ENCODE measurements around the gene THOP1.
A peak's percentile ranks its signal among the peaks of the same experiment; 100 is the strongest.

The THOP1 gene

DNA sequence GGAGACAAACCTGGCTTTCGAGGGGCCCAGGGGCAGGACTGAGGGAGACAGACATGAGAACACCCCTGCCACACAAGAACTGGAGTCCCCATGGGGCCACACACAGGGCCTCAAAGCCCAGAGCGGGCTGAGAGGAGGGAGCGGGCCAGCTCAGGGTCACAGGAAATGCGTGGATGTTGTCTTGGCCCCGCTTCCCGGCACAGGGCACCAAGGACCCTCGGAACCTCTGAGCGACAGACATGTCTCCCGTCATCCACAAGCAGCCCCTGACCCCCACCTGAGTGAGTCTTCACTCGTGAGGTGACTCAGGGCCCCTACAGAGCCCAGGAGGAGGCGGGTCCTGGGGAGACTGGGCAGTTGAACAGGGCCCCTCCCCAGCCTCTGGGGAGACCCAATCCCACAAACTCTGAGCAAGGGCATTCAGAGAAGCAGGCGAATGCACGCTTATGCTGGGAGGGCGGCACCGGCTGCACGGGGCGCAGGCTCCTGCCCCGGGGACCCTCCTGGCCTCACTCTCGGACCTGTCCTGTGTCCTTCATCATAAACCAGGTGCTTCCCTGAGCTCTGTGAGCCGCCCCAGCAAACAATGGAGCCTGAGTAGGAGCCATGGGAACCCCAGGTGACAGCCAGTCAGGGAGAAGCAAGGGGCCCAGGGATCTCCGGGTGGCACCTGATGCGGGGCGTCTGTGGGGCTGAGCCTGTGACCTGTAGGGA, 22.4 kb upstream of the THOP1 start:
- no peak for DNase-seq

- DNase-seq, result no peak
Observed at GRCh38 chr19:2763687-2764086, 21.6 kb upstream of the THOP1 start.

DNA sequence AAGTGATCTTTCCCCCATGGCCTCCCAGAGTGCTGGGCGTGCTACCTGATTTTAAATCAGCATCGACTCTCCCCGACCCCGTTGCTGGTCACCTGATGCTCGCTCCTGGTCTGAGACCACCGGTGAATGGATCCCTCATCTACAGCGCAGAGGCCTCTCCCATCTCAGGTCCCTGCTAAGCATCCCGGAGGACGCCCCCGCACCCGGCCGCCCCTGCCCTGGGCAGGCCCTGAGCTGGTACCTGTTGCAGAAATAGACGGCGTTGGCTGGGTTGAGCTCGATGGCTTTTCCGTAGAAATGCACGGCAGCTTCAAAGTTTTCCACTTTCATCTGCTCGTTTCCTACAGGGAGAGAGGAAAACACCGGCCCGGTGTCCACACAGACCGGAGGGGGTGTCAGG, 20.4 kb upstream of the THOP1 start:
- no peak for DNase-seq

DNA sequence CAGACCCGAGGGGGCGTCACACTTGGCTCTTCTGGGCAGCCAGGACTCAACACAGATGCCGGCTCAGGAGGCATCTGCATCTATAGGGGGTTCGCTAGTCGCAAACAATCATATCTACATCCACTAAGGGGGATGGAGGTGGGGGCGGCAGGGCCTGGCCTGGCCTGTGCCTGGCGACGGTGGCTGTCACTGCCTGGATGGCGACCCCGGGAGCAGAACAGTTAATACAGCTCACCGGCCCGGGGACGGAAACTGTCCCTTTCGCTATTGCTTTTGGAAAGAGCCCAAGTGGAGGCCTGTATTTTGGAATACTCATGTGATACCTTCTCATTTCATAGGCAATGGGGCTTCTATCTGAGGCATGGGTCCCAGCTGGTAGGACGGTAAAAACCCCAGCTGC, 19.9 kb upstream of the THOP1 start:
- DNase-seq, result no peak

GRCh38 chr19:2766594-2767372, 18.5 kb upstream of the THOP1 start:
- DNase-seq, result no peak

DNA sequence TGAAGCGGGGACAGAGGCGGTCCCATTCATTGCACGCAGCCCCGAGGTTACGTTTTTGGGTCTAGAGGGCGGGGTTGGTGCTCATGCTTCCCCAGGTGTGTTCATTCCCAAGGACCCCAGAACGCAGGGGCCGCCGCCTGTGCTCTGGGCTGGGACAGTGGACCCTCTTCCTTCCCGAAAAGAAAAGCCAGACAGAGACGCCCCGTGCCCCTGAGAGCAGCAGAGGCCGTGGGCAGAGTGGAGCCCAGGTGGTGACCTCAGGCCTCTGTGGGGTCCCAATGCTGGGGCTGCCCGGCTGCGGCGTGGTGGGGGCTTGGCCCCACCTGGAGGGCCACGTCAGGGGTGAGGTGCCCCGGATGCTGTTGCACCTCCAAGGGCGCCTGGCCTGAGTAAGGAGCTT, 17.6 kb upstream of the THOP1 start:
- DNase-seq, result no peak

DNA sequence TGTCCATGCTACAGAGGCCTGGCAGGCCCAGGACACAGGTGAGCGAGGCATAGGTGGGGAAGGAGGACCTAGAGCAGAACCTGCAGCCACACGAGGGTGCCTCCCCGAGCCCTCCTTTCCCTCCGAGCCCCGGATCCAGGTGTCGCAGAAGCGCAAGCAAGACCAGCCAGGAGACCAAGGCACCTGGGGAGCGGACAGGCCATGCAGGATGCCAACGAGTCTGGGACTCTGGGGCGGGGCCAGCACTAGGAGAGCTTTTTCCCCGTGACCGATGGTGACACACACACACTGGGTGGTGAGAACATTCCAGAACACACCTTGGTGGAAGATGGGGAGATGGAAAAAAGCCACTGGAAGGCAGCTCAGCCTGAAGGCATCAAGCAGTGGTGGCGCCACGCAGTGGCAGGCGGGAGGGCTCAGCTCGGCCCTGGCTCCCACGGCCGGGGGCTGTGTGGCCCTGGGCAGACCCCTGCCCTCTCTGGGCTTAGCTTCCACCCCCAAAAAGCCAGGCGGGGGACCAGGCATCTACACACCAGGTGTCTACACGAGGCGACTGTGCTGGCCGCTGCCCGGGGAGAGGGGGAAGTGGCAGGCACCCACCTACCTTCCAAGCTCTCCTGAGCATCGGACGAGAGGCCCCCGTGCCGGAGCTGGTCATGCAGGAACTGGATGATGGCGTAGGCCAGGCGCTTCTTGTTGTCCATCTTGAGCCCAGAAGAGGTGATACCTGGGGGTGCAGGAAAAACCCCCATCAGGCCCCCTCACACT, 16.8 kb upstream of the THOP1 start:
- DNase-seq, result no peak

- no peak for DNase-seq
Observed at GRCh38 chr19:2769218-2769617, 16.1 kb upstream of the THOP1 start.

- no peak for DNase-seq
Observed at GRCh38 chr19:2770055-2771013, 15.0 kb upstream of the THOP1 start.

GRCh38 chr19:2771786-2772674, 13.3 kb upstream of the THOP1 start:
- no peak for DNase-seq

- no peak for DNase-seq
Observed at GRCh38 chr19:2774083-2774679, 11.1 kb upstream of the THOP1 start.

GRCh38 chr19:2774953-2775555, 10.2 kb upstream of the THOP1 start:
- no peak for DNase-seq

DNA sequence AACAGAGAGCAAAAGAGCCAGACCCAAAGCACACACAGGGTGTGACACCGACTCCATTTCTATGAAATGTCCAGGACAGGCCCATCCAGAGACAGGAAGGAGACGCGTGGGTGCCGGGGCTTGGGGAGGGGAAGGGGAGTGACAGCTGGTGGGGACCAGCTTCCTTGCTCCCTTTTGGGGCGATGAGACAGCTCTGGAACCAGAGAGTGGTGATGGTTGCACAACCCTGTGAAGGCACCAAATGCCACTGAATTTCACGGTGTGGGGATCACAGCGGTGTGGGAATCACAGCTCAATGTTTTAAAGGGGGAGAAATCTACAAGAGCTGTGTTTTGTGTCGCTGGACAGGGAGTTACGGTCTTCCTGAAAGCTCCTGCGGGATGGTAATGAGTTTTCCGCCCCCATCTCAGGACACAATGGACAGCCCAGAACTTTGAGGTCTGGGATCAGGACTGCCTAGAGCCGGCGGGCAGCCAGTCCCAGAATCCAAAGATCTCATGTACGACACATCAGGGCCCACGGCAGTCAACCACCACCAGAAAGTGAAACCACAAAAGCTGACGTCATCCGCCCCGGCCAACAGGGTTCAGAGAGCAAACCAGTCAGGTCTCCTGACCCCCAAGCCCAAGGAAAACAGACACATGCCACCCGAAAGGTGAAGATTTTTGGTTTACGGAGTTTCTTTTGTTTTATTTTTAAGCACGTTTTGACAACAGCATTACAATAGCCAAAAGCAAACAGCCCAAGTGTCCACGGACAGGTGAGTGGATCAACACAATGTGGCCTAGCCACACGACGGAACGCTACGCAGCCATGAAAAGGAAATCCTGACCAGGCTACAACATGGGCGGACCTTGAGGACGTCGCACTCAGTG, 9.5 kb upstream of the THOP1 start:
- DNase-seq, result peak; percentile 25

DNA sequence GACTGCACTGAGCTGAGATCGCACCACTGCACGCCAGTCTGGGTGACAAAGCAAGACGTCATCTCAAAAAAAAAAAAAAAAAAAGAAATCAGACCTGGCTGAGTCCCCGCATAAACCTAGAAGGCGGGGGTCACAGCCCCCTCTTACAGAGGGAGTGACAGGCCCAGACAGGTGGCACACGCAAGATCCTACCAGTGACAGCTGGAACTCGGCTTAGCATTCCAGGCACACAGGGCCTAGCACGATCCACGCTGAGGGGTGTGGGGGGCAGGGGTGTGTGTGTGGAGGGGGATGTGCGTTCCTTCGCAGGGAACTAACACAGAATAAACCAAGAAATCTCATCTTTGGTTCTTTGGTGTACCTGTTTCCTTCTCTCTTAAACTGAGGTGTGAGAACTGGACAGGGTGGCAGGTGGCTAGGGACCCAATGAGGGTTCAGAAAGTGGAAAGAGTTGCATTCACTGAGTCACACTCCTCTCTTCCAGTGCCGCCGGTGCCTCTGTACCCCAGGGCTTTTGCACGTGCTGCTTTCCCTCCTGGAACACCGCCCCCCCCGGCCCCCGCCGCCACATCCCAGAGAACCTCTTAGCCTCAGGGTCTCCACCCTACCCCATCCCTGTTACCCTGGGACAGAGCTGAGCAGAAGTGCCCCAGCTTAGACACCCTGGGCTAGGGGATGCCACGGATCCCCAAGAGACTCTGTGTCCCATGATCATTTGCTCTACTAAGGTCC, 7.2 kb upstream of the THOP1 start:
- no peak for DNase-seq

- no peak for DNase-seq
Observed at GRCh38 chr19:2779121-2779740, 6.1 kb upstream of the THOP1 start.

GRCh38 chr19:2780284-2780683, 5.0 kb upstream of the THOP1 start:
- no peak for DNase-seq

DNA sequence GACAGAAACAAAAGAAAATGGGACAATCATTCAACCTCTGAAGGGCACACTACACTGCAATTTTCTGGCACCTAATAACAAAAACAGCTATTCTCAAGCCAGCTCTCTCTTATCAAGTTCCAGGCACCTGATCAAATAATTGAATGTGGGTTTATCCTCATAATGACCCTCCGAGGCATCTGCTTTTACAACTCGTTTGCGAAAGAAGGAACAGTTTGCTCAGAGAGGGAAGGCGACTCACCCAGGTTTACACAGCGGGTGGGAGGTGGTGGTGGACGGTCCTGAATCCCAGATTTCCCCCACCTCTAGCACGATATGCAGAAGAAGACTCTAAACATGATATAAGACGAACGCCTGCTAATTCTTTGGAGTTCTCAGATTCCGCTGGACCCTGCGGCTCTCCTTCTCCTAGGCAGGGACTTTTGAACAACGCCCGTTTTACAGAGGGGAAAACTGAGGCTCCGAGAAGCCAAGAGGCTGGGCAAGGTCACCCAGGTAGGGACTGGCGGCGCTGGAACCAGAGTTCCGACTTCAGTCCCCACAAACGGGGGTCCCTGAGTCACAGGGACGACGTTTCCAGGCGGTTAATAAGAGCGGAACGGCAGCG, 2.9 kb upstream of the THOP1 start:
- no peak for DNase-seq
